ENCODE results near the gene MS4A15.

The MS4A15 gene

GRCh38 chr11:60780774-60781173 is 24.1 kb downstream of the MS4A15 start:
- DNase-seq, result no peak

DNA sequence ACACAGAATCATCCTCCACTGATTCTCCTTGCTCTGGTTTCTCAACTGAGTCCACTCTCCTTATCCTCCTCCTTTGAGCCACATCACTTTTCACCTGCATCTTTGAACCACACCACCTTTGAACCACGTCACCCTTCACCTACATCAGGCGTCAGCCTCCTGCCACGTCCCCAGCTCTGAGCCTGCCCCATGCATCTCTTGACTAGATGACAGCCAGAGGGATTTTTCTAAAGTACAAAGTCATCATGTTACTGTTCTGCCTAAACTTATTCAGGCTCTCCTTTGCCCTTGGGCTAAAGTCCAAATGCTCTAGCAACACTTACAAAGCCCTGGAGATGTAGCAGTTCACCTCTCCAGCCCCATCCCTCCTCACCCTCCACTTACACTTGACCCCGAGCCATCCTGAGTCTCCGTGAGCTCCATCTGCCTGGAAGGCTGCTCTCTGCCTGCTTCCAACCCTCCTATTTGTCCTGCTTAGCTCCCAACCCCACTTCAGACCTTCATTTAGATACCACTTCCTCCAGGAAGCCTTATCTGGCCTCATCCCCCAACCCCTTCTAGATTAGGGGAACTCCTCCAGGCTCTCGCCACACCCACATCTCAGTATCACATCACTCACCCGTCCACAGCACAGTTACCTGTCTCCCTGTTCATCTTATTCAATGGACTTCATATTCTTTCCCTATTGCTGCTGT is 24.8 kb downstream of the MS4A15 start:
- DNase-seq, result no peak

DNA sequence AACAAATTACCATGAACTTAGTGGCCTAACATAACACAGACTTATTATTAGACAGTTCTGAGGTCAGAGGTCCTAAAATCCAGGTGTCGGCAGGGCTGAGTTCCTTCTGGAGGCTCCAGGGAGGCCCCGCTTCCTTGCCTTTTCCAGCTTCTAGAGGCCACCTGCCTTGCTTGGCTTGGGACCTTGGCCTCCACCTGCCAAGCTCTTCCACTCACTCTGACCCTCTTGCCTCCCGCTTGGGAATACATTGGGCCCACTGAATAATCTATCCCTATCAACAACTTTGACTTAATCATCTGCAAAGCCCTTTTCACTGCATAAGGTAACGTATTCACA is 25.3 kb downstream of the MS4A15 start:
- DNase-seq, result no peak

DNA sequence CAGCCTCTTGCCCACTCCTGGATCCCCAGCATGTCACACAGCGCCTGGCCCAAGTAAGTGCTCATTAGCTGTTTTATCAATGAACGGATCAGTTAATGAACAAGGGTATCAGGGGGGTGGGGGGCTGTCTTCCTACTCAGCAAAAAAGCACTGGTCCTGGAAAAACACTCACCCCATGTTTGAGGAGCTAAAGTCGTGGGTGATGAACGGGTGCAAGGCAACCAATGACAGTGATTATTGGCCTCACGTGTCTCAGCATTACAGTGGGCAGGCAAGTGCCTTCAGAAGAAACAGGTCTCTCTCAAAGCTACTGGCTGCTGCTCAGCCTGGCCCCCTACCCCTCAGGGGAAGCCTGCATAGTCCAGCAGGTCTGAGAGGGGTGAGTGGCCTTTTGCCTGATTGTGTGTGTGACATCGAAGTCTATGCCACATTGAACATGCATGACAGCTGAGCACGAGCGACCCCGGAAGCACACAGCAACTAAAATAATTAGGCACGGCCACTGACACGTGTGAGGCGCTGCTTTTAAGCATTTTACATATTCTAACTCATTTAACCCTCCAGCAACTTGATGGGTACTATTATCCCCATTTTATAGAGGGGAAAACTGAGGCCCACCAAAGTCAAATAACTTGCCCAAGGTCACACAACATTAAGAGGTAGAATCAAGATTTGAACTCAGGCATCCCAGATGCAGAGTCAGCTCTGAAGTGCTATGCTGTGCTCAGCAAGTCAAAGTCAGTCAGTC is 25.9 kb downstream of the MS4A15 start:
- DNase-seq, result no peak

DNA sequence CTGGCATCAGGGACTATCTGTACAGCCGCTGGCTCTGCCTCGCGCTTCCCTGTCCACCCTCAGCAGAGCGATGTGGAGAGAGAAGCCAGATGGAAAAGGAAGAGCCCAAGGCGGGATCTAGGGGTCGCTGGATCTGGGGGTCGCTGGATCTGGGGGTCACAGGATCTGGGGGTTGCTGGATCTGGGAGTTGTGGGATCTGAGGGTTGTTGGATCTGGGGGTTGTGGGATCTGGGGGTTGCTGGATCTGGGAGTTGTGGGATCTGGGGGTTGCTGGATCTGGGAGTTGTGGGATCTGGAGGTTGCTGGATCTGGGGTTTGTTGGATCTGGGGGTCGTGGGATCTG is 26.4 kb downstream of the MS4A15 start:
- no peak for DNase-seq

DNA sequence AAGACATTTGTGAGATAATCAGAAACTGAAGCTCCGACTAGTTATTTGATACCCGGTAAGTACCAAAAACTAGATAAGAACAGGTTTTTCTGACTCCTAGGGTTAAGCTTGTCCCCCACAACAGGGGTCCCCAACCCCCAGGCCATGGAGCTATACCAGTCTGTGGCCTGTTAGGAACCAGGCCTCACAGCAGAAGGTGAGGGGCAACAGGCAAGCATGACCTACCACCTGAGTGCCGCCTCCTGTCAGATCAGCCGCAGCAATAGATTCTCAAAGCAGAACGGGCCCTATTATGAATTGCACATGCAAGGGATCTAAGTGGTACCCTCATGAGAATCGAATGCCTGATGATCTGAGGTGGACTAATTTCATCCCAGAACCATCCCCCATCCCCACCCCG is 27.2 kb downstream of the MS4A15 start:
- DNase-seq, result no peak

DNA sequence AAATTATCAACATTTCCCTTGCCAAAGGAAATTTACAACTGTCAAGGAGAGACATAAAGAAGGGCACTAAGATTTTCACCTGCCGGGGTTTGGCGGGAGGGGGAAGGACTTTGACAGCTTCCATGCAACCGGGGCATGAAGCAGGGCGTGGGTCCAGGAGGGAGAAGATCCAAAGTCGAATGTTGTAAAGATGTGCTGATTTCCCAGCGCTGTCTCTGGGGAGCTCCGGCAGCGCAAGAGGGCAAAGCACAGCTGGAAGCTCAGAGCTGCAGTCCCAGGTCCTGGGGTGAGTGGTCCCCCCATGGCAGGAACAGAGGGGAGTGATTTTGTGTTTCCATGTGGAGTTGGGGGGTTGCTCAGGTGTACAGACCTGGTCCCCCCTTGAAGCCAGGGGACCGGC is 28.5 kb downstream of the MS4A15 start, which contains the start of gene MS4A10:
Gene MS4A10, plus strand, starts transcription at position 198 of the 400 bp plus-strand sequence. CDS start 5,003 bp downstream, outside the sequence.
- DNase-seq, result no peak

DNA sequence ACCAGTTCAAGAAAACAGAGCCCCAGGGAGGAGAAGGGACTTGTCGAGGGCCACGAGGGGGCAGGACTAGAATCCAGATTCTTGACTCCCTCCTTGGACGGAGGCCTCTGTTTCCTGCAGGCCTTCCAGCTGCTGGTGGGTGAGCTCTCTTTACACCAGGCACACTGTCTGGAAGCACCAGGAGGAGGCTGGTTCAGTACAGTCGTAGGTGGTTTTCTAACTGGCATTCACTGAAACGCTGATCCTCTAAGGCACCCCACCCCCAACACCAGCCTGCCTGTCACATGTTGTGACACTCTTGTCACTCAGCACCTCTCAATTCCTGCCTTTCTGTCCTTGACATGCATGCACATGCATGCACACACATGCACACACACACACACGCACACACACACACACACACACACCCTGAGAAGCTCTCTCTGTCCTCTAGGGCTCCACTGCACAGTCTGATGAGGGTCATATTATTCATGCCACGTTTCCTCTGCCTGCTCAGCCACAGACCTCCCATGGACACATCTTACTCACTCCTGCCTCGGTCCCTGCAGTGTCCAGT is 29.2 kb downstream of the MS4A15 start:
- DNase-seq, result no peak

- no peak for DNase-seq
Measured at GRCh38 chr11:60786811-60787567, 30.3 kb downstream of the MS4A15 start.

DNA sequence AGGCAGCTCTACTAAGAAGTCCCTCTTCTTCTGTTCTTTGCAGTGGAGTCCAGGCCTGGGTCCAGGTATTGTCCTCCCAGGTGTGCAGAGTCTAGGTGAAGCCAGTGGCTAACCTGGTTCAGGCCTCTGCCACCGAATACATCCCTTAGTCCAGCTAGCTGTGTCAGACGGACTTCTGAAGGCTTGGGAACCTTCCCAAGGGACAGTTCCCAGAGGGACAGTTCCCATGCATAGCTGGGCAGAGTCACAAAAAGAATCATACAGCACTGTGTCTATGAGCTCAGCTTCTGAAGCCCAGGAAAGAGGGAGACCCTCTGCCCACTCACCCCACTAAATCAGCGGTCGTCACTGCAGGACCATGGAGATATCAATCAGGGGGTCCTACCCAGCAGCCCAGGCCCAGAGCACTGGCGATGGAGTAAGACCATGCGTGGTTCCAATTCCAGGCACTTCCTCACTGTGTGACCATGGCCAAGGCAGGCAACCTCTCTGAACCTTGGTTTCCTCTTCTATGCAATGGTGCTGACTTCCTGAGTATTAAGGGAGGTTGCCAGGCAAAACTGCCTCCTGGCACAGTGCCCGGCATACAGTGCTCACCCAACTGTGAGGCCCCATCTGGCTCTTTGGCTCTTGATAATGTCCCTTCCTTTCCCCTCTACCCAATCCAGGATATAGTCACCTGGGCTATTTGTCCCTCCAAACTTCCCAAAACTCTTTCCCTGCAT is 31.9 kb downstream of the MS4A15 start:
- no peak for DNase-seq

DNA sequence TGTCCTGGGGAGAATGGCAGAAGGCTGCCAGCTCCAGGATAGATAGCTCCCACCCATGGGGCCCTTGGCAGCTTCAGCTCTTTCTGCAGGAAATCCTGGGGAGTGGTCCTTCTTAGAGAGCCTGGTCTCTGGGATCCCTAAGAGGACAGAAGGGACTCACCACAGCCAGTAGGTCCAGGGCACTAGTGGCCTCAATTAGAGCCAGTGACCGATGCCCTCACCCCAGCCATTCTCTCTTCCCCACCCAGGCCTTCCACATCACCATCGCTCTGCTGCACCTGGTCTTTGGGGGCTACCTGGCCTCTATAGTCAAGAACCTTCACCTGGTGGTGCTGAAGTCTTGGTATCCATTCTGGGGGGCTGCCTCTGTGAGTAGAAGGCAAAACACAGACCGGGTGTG is 34.1 kb downstream of the MS4A15 start:
- no peak for DNase-seq

GRCh38 chr11:60791153-60791933 is 34.7 kb downstream of the MS4A15 start:
- no peak for DNase-seq

GRCh38 chr11:60792521-60792920 is 35.9 kb downstream of the MS4A15 start:
- no peak for DNase-seq

DNA sequence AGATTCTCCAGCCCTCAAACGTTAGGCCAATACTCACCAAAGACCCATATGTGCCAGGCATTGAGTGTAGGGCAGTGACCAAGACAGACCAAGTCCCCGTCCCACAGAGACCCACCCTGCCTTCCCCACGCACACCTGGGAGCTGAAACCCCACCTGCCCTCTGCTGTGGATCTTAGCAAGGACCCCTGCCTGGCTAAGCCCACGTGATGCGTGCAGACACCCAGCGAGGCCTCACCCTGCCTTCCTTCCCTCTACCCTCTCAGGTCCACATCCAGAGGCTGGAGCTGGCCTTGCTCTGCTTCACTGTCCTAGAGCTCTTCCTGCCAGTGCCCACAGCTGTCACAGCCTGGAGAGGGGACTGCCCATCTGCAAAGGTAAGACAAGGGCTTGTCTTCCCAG is 38.6 kb downstream of the MS4A15 start:
- no peak for DNase-seq

DNA sequence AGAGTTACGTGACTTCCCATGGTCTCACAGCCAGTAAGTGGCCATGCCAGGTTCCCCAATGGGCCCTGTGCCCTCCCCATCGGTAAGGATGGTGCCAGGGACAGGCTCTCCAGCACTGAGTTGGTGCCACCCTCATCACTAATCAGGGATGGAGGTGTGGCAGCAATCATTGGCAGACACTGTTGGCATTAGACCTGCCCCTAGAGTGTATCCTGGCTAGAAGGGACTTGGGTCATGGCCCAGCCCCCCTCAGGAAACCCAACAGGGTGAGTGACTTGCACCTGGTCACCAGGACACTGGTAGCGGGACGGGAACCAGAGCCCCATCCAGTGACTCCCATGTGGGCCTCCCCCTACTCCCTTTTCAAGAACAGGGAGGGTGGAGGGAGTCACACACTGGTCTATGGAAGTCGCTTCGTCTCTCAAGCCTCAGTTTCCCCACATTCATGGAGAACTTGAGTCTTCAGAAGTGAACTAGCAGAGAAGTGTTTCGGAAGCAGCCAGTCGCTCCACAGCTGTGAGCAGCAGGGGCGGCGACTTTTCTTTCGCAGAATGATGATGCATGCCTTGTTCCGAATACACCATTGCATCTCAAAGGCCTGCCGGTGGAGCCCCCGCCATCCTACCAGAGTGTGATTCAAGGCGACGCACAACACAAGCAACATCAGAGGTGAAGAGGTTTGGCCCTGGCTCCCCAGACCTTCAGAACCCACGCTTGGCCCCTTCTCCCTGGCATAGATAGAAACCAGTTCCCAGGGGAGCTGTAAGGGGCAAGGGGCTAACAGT is 41.4 kb downstream of the MS4A15 start:
- DNase-seq, result no peak

DNA sequence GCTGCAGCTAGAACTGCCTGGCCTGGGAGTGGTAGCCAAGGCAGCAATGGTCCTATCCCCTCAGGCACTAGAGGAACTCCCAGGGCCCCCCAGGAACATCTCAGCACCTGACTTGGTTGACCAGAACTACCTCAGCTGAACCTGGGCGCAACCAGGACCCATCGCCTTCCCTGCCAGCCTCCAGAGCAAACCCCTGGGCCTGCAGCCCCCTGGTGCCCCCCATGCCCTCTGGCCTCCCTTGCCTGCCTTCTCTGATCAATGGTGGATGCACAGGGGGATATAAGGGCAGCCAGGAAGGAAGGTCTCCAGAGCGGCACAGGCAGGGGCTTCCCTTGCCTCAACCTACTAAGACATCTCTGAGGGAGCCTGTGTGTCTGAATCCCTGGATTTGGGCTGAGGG is 42.0 kb downstream of the MS4A15 start:
- no peak for DNase-seq

DNA sequence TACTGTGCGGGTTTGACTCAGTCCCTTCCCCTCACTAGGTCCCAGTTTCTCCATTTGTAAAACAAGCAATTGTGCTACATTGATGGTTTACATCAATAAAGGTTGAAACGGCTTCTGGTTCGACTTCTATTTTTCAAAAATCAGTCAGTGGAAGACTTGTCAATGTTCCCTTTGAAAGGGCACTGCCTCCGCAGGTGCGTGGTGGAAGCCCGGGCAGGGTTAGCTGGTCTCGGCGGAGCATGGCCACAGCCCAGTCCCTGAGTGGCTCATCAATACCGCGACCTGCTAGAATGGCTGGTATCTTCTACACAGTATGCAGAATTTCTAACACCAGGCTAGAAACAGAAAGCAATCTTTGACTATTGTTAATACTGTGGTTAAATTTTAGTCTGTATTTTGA is 44.5 kb downstream of the MS4A15 start:
- DNase-seq, result no peak

DNA sequence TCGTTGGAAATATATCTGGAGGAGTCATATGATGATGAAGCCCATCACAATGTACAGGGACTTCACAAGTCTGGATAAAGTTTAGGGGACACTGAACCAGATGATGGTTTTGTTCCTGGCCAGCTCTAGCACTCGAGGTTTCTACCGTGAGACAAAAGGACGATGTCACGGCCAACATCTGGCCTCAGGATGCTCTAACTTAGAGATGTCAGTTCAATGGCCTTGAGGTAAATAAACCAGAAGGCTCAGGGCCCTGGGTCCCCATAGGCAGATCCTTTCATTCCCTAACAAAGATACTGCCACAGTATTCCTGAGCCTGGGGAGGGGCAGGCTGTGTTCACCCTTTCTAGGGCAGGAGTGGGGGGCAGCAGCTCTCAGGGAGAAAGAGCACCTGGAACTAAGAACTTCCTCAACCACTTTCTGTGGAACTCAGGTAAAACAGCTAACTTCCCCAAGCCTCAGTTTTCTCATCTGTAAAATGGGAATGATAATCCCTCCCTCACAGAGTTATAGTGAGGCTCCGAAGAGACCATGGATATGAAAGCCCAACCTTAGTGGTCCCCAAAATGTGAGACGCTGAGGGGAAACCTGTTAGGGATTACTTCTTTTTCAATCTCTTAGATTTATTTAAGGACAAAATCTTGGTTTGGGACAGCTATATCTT is 46.7 kb downstream of the MS4A15 start:
- DNase-seq, result no peak

- no peak for DNase-seq
Measured at GRCh38 chr11:60809249-60809648, 52.6 kb downstream of the MS4A15 start.

- DNase-seq, result no peak
Measured at GRCh38 chr11:60809691-60810090, 53.0 kb downstream of the MS4A15 start.

GRCh38 chr11:60810151-60810550 is 53.5 kb downstream of the MS4A15 start:
- DNase-seq, result no peak
